ENCODE results near the gene TACR1.

DNA sequence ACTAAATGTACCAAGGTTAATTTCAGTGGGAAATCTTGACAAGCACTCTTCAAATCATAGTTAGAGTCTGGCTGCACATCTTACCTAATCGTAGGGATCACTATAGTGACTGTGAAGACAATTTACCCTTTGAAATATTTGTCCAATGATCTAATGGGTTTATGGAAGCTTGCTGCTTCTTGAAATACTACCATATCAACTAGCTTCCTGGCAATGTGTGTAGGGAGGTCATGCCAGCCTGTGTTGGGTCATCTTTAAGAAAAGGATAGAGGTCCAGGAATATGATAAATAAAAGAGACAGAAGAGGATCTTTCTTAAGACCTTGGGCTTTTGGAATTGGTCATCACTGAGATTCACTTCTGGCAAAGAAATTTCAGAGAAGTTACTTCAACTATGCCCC lies 156.5 kb downstream of the TACR1 start:
- TF ChIP-seq POLR2A (IDR thresholded peaks at IDR 0.05) (no peak), EP300 (IDR thresholded peaks at IDR 0.05) (no peak), POLR2AphosphoS5 (IDR thresholded peaks at IDR 0.05) (no peak)
- TF ChIP-seq, protein P1, sequence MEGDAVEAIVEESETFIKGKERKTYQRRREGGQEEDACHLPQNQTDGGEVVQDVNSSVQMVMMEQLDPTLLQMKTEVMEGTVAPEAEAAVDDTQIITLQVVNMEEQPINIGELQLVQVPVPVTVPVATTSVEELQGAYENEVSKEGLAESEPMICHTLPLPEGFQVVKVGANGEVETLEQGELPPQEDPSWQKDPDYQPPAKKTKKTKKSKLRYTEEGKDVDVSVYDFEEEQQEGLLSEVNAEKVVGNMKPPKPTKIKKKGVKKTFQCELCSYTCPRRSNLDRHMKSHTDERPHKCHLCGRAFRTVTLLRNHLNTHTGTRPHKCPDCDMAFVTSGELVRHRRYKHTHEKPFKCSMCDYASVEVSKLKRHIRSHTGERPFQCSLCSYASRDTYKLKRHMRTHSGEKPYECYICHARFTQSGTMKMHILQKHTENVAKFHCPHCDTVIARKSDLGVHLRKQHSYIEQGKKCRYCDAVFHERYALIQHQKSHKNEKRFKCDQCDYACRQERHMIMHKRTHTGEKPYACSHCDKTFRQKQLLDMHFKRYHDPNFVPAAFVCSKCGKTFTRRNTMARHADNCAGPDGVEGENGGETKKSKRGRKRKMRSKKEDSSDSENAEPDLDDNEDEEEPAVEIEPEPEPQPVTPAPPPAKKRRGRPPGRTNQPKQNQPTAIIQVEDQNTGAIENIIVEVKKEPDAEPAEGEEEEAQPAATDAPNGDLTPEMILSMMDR (IDR thresholded peaks at IDR 0.05) = no peak
